GM19043 (cell line): ENCODE measurements around the gene ARRDC2.
"Not testable (repeated sequence)": the region's sequence is repeated elsewhere in the genome, so short reads cannot be mapped to it uniquely, and the experiment has no call there.

Experiments
- ATAC-seq: cut with Tn5 transposase; IDR thresholded peaks from one replicate; pipeline ENCODE4 v1.9.1; 2021; ENCODE audit warnings: low read depth; ENCODE audit not compliant: unreplicated experiment

Gene ARRDC2

DNA sequence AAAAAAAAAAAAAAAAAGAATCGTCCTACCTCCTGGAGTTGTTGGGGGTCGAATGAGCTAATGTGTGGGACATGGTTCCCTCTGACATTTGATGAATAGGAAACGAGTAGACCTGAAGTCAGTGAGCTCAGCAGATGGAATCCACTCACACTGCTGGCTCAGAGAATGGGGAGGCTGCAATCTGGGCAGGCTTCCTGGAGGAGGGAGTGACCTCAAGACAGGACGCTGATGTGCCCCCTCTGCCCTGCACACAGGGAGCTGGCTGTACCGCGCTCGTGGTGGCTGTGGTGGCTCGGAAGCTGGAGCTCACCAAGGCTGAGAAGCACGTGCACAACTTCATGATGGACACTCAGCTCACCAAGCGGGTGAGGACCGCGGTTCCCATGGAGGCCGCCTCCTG is 19.8 kb upstream of the ARRDC2 start:
- ATAC-seq, result no peak

DNA sequence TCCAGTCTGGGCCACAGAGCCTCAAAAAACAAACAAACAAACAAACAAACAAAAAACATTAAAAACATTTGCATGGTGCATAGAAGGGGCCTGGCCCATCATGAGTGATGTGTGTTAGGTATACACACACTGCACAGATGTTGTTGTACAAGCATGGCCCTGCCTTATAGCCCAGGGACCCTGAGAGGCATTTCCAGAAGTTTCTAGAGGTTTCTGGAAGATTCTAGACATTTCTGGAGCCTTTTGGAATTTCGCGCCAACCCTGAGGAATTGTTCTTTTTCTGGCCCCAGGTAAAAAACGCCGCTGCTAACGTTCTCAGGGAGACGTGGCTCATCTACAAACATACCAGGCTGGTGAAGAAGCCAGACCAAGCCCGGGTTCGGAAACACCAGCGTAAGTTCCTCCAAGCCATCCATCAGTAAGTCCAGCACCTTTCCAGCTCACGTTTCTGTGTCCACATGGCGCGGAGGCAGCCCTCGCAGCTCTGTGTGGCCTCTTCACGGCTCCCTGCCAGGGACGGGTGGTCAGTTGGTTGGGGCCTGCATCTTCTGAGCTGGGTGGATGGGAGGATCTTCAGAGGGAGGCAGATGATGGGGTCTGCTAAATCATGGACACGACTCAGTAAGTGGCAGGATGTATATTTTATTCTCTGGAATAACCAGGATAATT is 18.4 kb upstream of the ARRDC2 start:
- ATAC-seq, result no peak

GRCh38 chr19:17993076-17993813 is 14.7 kb upstream of the ARRDC2 start:
- no peak for ATAC-seq

DNA sequence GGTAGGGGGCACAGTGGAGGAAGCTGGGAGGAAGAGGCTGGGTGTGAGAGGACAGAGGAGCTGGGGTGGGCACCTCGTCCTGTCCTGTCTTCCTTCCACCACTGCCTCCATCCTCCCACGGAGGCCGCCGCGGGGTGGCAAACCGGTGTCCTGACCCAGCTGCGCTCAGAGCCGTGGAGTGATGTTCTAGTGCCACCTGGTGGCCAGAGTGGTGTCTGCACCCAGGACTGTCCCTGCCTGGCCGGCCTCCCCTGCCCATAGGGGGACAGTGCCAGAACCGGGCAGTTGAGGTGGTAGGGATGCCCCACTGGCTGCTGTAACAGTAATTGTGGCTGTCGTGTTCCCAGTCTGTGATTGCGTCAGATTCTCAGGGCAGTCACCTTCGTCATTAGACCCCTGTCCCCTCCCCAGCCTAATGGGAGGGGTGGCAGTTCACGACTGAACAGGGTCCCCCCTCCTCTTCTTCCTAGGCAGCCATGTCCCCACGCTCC is 11.1 kb upstream of the ARRDC2 start:
- no peak for ATAC-seq

GRCh38 chr19:17997969-17998826 is 9.8 kb upstream of the ARRDC2 start:
- no peak for ATAC-seq

DNA sequence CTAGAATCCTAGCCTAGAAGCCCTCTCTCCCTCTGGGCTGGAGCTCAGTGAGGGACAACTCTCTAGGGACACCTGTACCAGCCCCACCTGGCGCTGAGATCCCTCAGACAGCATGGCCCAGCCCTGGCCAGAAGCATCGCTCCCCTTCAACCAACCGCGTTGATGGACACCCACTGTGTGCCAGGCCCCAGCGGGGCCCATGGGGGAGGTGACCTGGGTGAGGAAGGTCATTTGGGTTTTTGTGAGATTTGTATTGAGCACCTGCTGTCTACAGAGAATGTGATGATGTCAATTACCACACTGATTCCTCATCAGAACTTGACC is 9.2 kb upstream of the ARRDC2 start:
- no peak for ATAC-seq

- no peak for ATAC-seq
These were observed 8.1 kb upstream of the ARRDC2 start for GRCh38 chr19:17999684-18000479.

GRCh38 chr19:18000480-18000914 is 7.5 kb upstream of the ARRDC2 start:
- no peak for ATAC-seq

DNA sequence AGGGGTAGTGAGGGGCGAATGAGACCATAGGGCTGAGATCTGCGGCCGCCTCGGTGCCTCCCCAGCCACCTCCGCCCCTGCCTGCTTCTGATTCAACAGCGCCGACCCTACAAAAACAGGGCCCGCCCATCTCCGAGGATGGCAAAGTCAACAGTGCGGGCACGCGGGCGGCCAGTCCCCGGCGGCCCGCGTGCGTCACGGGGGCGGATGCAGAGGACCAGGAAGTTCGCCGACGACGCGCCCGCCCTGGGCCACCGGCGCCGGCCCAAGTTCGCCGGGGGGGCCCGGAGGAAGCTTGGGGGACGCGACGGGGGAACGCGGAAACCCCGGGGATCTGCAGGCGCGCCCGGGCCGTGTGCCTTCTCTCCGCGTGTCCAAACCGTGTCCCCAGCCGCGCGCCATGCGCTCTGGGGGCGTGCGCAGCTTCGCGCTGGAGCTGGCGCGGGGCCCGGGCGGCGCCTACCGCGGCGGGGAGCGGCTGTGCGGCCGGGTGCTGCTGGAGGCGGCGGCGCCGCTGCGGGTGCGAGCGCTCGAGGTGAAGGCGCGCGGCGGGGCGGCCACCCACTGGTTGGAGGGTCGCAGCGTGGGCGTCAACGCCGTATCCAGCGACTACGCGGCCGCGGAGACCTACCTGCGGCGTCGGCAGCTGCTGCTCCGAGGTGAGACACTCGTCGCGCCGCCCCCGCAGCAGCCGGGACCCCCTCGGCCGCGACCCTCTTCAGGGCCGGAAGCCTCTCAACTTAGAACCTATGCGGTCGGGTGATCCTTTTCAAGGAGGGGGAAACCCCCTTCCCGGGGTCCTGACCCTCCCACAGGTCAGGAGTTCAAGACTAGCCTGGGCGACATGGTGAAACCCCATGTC is 6.8 kb upstream of the ARRDC2 start:
- no peak for ATAC-seq

- no peak for ATAC-seq
These were observed 6.1 kb upstream of the ARRDC2 start for GRCh38 chr19:18001777-18002345.

GRCh38 chr19:18002347-18002850 is 5.6 kb upstream of the ARRDC2 start:
- no peak for ATAC-seq

GRCh38 chr19:18005750-18006149 is 2.2 kb upstream of the ARRDC2 start:
- ATAC-seq, result not testable (repeated sequence)

GRCh38 chr19:18007044-18007916 is 690 bp upstream of the ARRDC2 start:
- ATAC-seq, result no peak

DNA sequence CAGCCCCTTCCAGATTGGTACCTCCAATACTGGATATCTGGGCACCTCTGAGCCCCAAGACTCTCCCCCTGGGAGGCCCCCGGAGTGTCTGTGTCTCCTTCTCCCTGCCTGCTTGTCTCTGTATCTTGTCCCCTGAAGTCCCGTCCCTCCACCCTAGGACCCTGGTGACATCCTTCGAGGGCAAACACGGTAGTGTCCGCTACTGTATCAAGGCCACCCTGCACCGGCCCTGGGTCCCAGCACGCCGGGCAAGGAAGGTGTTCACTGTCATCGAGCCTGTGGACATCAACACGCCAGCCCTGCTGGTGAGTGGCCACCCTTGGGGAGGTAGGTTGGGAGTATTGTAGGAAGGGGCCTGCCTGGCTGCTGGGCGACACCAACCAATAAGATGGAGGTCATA is 844 bp downstream of the ARRDC2 start:
- ATAC-seq, result no peak

GRCh38 chr19:18009412-18010066 is 1.6 kb downstream of the ARRDC2 start:
- no peak for ATAC-seq

- ATAC-seq, result no peak
These were observed 2.2 kb downstream of the ARRDC2 start for GRCh38 chr19:18010149-18010548.
